Left lung (tissue), 10 donors: ENCODE data around the gene C1QA. TPM values are rescaled to one million over a fixed set of nuclear protein-coding genes. Genes with fewer than 3 reads are reported as not detected.

Experiments used
- ATAC-seq: fragments of 200-7000 bp; cut with Tn5 transposase; one replicate; pipeline ENCODE4 v1.9.1; 2020; ENCODE audit warnings: moderate library complexity
- DNase-seq, 4 donors: peaks; one replicate each; pipeline ENCODE4 v3.0.0-alpha.2; 2013 to 2020
- H3K27ac ChIP-seq, 2 donors: fragments of 200-600 bp; sonication (generic) in 1 of 2; one replicate each; pipeline versions ENCODE4 v1.5.0 to v1.8.0; 2020 to 2021
- H3K27me3 ChIP-seq, 2 donors: fragments of 200-600 bp; sonication (generic) in 1 of 2; one replicate each; pipeline versions ENCODE4 v1.5.0 to v1.8.0; 2020 to 2021
- H3K36me3 ChIP-seq, 2 donors: fragments of 200-600 bp; sonication (generic) in 1 of 2; one replicate each; pipeline versions ENCODE4 v1.5.0 to v1.8.0; 2020 to 2021
- H3K4me1 ChIP-seq, 2 donors: fragments of 200-600 bp; one replicate each; pipeline ENCODE4 v1.8.0; 2021
- H3K4me3 ChIP-seq, 2 donors: fragments of 200-600 bp; sonication (generic) in 1 of 2; one replicate each; pipeline versions ENCODE4 v1.5.0 to v1.8.0; 2020 to 2021; ENCODE audit warnings: mild to moderate bottlenecking in 1 of 2
- H3K9me3 ChIP-seq, 2 donors: fragments of 200-600 bp; sonication (generic) in 1 of 2; one replicate each; pipeline versions ENCODE4 v1.5.0 to v1.8.0; 2020 to 2021
- CTCF ChIP-seq, 2 donors: fragments of 200-600 bp; sonication (generic) in 1 of 2; IDR thresholded peaks; one replicate each; pipeline versions ENCODE4 v1.5.0 to v1.8.0; 2021; ENCODE audit warnings: antibody characterized with exemption in 2 of 2
- intact Hi-C, 2 donors: fragments of 100-400 bp; cut with DNase I; formaldehyde crosslinking; loops; one replicate each; pipeline versions ENCODE4 v1.11.2 to v1.14.2; 2022
- polyA plus RNA-seq, 6 donors: library from polyadenylated mRNA; unstranded; fragments of 120-200 nt; gene quantifications; one replicate each; pipeline ENCODE4 v1.2.1, GENCODE V29; 2013; ENCODE audit not compliant: insufficient read length in 6 of 6
- total RNA-seq, 2 donors: library from RNA; stranded (reverse); fragmentation: NEBNext Ultra II Directional; extraction: Animal tissue kit (Norgen Biotek cat#: 25700); gene quantifications; one replicate each; pipeline ENCODE4 v1.2.1, GENCODE V29; 2021
- donor health status: DM: no; HTN: yes; CAD: no.
- donor health status: DM: no; HTN: no; CAD: no.

C1QA gene
- total and polyA plus RNA-seq, 8 donors: 15.3 to 476 (median 24.1) TPM

GRCh38 chr1:22621761-22622160, 14.7 kb upstream of the C1QA start:
- H3K9me3 ChIP-seq: no peaks in the 10 kb centered on the region
- no peaks in the 10 kb centered on the region for H3K36me3 ChIP-seq
- no peak overlapping the region for H3K27ac ChIP-seq
- no peak overlapping the region for H3K4me3 ChIP-seq
- TF ChIP-seq CTCF (IDR thresholded peaks at IDR 0.05): no peak
- DNase-seq (no peak), ATAC-seq (no peak)
- intact Hi-C loops: no loop called here
- H3K27me3 ChIP-seq: peaks cover 11 to 98% of the 10 kb centered on the region in 2 donors
- no peaks in the 10 kb centered on the region for H3K4me1 ChIP-seq

GRCh38 chr1:22625262-22625925, 11.0 kb upstream of the C1QA start:
- intact Hi-C loops: no loop called here
- peaks cover 9 to 96% of the 10 kb centered on the region in 2 donors for H3K27me3 ChIP-seq
- no peaks in the 10 kb centered on the region for H3K36me3 ChIP-seq
- no peak for TF ChIP-seq CTCF (IDR thresholded peaks at IDR 0.05)
- H3K4me1 ChIP-seq: no peaks in the 10 kb centered on the region
- ATAC-seq: no peak
- no peak overlapping the region for H3K4me3 ChIP-seq
- no peak overlapping the region for H3K27ac ChIP-seq
- no peak for DNase-seq
- H3K9me3 ChIP-seq: no peaks in the 10 kb centered on the region

GRCh38 chr1:22626237-22627157, 9.9 kb upstream of the C1QA start:
- DNase-seq (no peak), ATAC-seq (no peak)
- intact Hi-C loops: no loop called here
- Histone ChIP-seq H3K9me3 (no peaks in the 10 kb centered on the region), H3K4me1 (no peaks in the 10 kb centered on the region), H3K4me3 (no peak overlapping the region), H3K36me3 (no peaks in the 10 kb centered on the region), H3K27me3 (peaks cover 9 to 96% of the 10 kb centered on the region in 2 donors), H3K27ac (no peak overlapping the region)
- no peak for TF ChIP-seq CTCF (IDR thresholded peaks at IDR 0.05)

GRCh38 chr1:22627331-22627730, 9.1 kb upstream of the C1QA start:
- H3K9me3 ChIP-seq: no peaks in the 10 kb centered on the region
- H3K27ac ChIP-seq: no peak overlapping the region
- no peak for TF ChIP-seq CTCF (IDR thresholded peaks at IDR 0.05)
- DNase-seq (no peak), ATAC-seq (no peak)
- peaks cover 9 to 96% of the 10 kb centered on the region in 2 donors for H3K27me3 ChIP-seq
- intact Hi-C loops: no loop called here
- no peak overlapping the region for H3K4me3 ChIP-seq
- no peaks in the 10 kb centered on the region for H3K36me3 ChIP-seq
- H3K4me1 ChIP-seq: no peaks in the 10 kb centered on the region
